ENCODE results near the gene SEM1.
"Not testable (repeated sequence)": the region's sequence is repeated elsewhere in the genome, so short reads cannot be mapped to it uniquely, and the experiment has no call there.

Gene SEM1

DNA sequence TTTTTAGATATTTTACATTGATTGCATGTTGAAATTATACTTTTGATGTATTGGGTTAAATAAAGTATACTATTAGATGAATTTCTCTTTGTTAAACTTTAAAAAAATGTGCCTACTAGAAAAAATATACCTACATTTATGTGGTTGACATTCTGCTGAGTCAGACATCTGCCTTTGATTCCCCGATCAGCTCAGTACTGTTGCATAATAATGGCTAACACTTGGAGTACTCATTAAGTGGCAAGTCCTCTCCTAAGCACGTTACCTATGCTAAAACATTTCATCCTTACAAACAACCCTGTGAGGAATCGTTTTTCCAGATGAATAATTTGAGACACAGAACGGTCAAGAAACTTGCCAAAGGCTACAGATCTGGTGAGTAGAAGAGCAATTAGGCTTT is 14.0 kb upstream of the SEM1 start:
- Histone ChIP-seq H2AFZ (ENCODE audit: low read depth, low read length) (no peak overlapping the region), H4K20me1 (ENCODE audit: insufficient read depth, low read length) (no peaks in the 10 kb centered on the region), H3K36me3 (replicated peaks; ENCODE audit: low read depth, low read length) (no peaks in the 10 kb centered on the region), H3K9ac (ENCODE audit: low read length) (no peak overlapping the region), H3K4me1 (ENCODE audit: low read length) (no peaks in the 10 kb centered on the region), H3K27me3 (ENCODE audit: low read depth, low read length) (no peaks in the 10 kb centered on the region), H3K27ac (ENCODE audit: low read length) (no peak overlapping the region), H3K4me3 (ENCODE audit: low read length) (no peak overlapping the region), H3K4me2 (ENCODE audit: low read length) (no peak overlapping the region), H3K9me3 (ENCODE audit: insufficient read depth, low read length) (no peaks in the 10 kb centered on the region), H3K79me2 (ENCODE audit: low read length) (no peaks in the 10 kb centered on the region)
- TF ChIP-seq EZH2phosphoT487 (IDR thresholded peaks at IDR 0.05; ENCODE audit: low read depth): no peak
- TF ChIP-seq, protein P1, sequence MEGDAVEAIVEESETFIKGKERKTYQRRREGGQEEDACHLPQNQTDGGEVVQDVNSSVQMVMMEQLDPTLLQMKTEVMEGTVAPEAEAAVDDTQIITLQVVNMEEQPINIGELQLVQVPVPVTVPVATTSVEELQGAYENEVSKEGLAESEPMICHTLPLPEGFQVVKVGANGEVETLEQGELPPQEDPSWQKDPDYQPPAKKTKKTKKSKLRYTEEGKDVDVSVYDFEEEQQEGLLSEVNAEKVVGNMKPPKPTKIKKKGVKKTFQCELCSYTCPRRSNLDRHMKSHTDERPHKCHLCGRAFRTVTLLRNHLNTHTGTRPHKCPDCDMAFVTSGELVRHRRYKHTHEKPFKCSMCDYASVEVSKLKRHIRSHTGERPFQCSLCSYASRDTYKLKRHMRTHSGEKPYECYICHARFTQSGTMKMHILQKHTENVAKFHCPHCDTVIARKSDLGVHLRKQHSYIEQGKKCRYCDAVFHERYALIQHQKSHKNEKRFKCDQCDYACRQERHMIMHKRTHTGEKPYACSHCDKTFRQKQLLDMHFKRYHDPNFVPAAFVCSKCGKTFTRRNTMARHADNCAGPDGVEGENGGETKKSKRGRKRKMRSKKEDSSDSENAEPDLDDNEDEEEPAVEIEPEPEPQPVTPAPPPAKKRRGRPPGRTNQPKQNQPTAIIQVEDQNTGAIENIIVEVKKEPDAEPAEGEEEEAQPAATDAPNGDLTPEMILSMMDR (IDR thresholded peaks at IDR 0.05; ENCODE audit: low read depth, low read length): no peak

DNA sequence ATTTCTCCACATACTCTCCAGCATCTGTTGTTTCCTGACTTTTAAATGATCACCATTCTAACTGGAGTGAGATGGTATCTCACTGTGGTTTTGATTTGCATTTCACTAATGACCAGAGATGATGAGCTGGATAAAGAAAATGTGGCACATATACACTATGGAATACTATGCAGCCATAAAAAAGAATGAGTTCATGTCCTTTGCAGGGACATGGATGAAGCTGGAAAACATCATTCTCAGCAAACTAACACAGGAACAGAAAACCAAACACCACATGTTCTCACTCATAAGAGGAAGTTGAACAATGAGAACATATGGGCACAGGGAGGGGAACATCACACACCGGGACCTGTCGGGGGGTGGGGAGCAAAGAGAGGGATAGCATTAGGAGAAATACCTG is 13.3 kb upstream of the SEM1 start:
- H3K36me3 ChIP-seq (replicated peaks; ENCODE audit: low read depth, low read length); H2AFZ ChIP-seq (ENCODE audit: low read depth, low read length); H3K4me2 ChIP-seq (ENCODE audit: low read length); H3K4me3 ChIP-seq (ENCODE audit: low read length); H3K79me2 ChIP-seq (ENCODE audit: low read length); H3K4me1 ChIP-seq (ENCODE audit: low read length); H4K20me1 ChIP-seq (ENCODE audit: insufficient read depth, low read length); H3K27me3 ChIP-seq (ENCODE audit: low read depth, low read length); H3K9ac ChIP-seq (ENCODE audit: low read length); H3K27ac ChIP-seq (ENCODE audit: low read length); H3K9me3 ChIP-seq (ENCODE audit: insufficient read depth, low read length): not testable (repeated sequence)

DNA sequence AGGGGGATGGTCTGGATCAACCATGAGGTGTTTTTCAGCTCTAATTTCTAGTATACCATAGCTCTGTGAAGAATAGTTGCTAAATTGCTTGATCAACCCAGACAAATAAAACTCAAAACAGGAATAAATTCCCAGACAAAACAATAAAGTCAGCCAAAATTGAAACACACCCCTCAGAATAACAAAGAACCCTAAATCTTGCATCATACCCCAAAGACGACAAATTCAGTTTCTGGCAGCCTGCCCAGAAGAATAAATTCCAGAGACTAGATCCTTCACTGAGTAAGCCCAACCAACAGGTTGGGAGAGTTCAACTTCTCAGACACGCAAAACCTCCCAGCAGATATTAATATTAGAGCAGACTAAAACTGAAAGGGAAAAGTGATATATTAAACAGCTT is 11.2 kb upstream of the SEM1 start:
- Histone ChIP-seq H4K20me1 (ENCODE audit: insufficient read depth, low read length) (no peaks in the 10 kb centered on the region), H3K9ac (ENCODE audit: low read length) (no peak overlapping the region), H3K79me2 (ENCODE audit: low read length) (no peaks in the 10 kb centered on the region), H3K27ac (ENCODE audit: low read length) (no peak overlapping the region), H3K9me3 (ENCODE audit: insufficient read depth, low read length) (no peaks in the 10 kb centered on the region), H3K36me3 (replicated peaks; ENCODE audit: low read depth, low read length) (no peaks in the 10 kb centered on the region), H3K4me3 (ENCODE audit: low read length) (no peak overlapping the region), H2AFZ (ENCODE audit: low read depth, low read length) (no peak overlapping the region), H3K27me3 (ENCODE audit: low read depth, low read length) (no peaks in the 10 kb centered on the region), H3K4me1 (ENCODE audit: low read length) (no peaks in the 10 kb centered on the region), H3K4me2 (ENCODE audit: low read length) (no peak overlapping the region)
- TF ChIP-seq, protein P1 (IDR thresholded peaks at IDR 0.05; ENCODE audit: low read depth, low read length): no peak
- TF ChIP-seq EZH2phosphoT487 (IDR thresholded peaks at IDR 0.05; ENCODE audit: low read depth): no peak

DNA sequence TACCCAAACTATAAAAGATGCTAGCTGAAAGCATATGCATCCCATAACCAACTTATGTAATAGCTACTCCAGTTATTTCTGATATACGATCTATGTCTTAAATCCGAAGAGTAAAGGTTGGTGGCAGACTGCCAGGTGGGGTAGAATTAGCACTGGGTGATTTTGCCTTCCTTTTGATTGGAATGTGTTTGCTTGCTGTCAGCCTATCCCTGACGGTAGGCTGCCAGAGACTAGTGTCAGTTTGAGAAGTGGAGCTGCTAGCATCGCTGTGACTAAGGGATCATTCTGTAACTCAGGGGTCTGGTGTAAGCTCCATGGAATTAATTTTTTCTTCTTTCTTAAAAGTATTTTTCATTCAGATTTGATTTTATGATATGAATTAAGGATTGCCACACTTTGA is 9.5 kb upstream of the SEM1 start:
- Histone ChIP-seq H3K4me3 (ENCODE audit: low read length) (no peak overlapping the region), H3K36me3 (replicated peaks; ENCODE audit: low read depth, low read length) (no peaks in the 10 kb centered on the region), H3K27ac (ENCODE audit: low read length) (no peak overlapping the region), H2AFZ (ENCODE audit: low read depth, low read length) (no peak overlapping the region), H3K9me3 (ENCODE audit: insufficient read depth, low read length) (no peaks in the 10 kb centered on the region), H4K20me1 (ENCODE audit: insufficient read depth, low read length) (no peaks in the 10 kb centered on the region), H3K9ac (ENCODE audit: low read length) (no peak overlapping the region), H3K4me1 (ENCODE audit: low read length) (no peaks in the 10 kb centered on the region), H3K4me2 (ENCODE audit: low read length) (no peak overlapping the region), H3K27me3 (ENCODE audit: low read depth, low read length) (no peaks in the 10 kb centered on the region), H3K79me2 (ENCODE audit: low read length) (no peaks in the 10 kb centered on the region)
- TF ChIP-seq EZH2phosphoT487 (IDR thresholded peaks at IDR 0.05; ENCODE audit: low read depth): no peak
- TF ChIP-seq, protein P1 (IDR thresholded peaks at IDR 0.05; ENCODE audit: low read depth, low read length): no peak
